Activated naive CD8-positive, alpha-beta T cell treated with anti-CD3 and anti-CD28 coated beads, Interleukin-2, amount 10 ng/mL, durations not matched to agents 7 days and 5 days (primary cell): Measurements from ENCODE around the gene RAP1GAP2. TPM values are rescaled to one million over a fixed set of nuclear protein-coding genes. Genes with fewer than 3 reads are reported as not detected.
A peak's percentile ranks its signal among the peaks of the same experiment; 100 is the strongest.
"Not testable (repeated sequence)": the region's sequence is repeated elsewhere in the genome, so short reads cannot be mapped to it uniquely, and the experiment has no call there.

Experiments used
- ATAC-seq: fragments of 150-1000 bp; cut with Tn5 transposase; one replicate; pipeline ENCODE4 v1.10.0; 2021; ENCODE audit warnings: low read depth, moderate library complexity
- POLR2A ChIA-PET: fragments of 350-600 bp; sonication (Branson Sonifier 250); formaldehyde crosslinking; loops from one replicate; lab custom pipeline; 2021; ENCODE audit warnings: antibody characterized with exemption; lab: Charles Lee
- DNase-seq: peaks from one replicate; pipeline ENCODE4 v3.0.0; 2021
- H3K27ac Mint-ChIP-seq: one replicate; pipeline ENCODE4 v1.8.0; 2022; ENCODE audit warnings: mild to moderate bottlenecking, mixed read lengths
- H3K27me3 Mint-ChIP-seq: one replicate; pipeline ENCODE4 v1.8.0; 2022; ENCODE audit warnings: mild to moderate bottlenecking, moderate library complexity, mixed read lengths
- H3K36me3 Mint-ChIP-seq: one replicate; pipeline ENCODE4 v1.8.0; 2021; ENCODE audit warnings: mild to moderate bottlenecking, mixed read lengths
- H3K4me1 Mint-ChIP-seq: one replicate; pipeline ENCODE4 v1.8.0; 2021; ENCODE audit warnings: mixed read lengths
- H3K4me3 Mint-ChIP-seq: one replicate; pipeline ENCODE4 v1.8.0; 2022; ENCODE audit warnings: mild to moderate bottlenecking, moderate library complexity, mixed read lengths
- H3K9me3 Mint-ChIP-seq: one replicate; pipeline ENCODE4 v1.8.0; 2021; ENCODE audit warnings: mixed read lengths
- total RNA-seq, 2 experiments: library from RNA; stranded (reverse); gene quantifications; one replicate each; pipeline ENCODE4 v1.2.3, GENCODE V29; 2021

RAP1GAP2 gene
- total RNA-seq, 2 experiments from 2014 or later = 4.0 to 4.8 TPM

- H3K4me1 Mint-ChIP-seq = no peaks in the 10 kb centered on the region
- no peaks in the 10 kb centered on the region for H3K36me3 Mint-ChIP-seq
- H3K4me3 Mint-ChIP-seq = no peak overlapping the region
- H3K27me3 Mint-ChIP-seq = no peaks in the 10 kb centered on the region
- ATAC-seq (no peak), DNase-seq (no peak)
- H3K9me3 Mint-ChIP-seq = no peaks in the 10 kb centered on the region
- H3K27ac Mint-ChIP-seq = no peak overlapping the region
- POLR2A ChIA-PET = no interaction called here
Observed at GRCh38 chr17:2995886-2996809, 199.9 kb downstream of the RAP1GAP2 start.

- POLR2A ChIA-PET = no interaction called here
- Mint-ChIP-seq H3K4me1 (no peaks in the 10 kb centered on the region), H3K4me3 (no peak overlapping the region), H3K36me3 (no peaks in the 10 kb centered on the region), H3K27ac (no peak overlapping the region), H3K27me3 (no peaks in the 10 kb centered on the region), H3K9me3 (no peaks in the 10 kb centered on the region)
- no peak for ATAC-seq
- DNase-seq = no peak
Observed at GRCh38 chr17:2996810-2997670, 200.8 kb downstream of the RAP1GAP2 start.

- POLR2A ChIA-PET, ATAC-seq, H3K4me3 Mint-ChIP-seq, H3K27me3 Mint-ChIP-seq, DNase-seq, H3K36me3 Mint-ChIP-seq, H3K4me1 Mint-ChIP-seq, H3K9me3 Mint-ChIP-seq, H3K27ac Mint-ChIP-seq: not testable (repeated sequence)
Observed at GRCh38 chr17:2998469-2998901, 202.2 kb downstream of the RAP1GAP2 start.

GRCh38 chr17:3002538-3003295 is 206.5 kb downstream of the RAP1GAP2 start:
- Mint-ChIP-seq H3K4me1 (no peaks in the 10 kb centered on the region), H3K9me3 (no peaks in the 10 kb centered on the region), H3K4me3 (no peak overlapping the region), H3K36me3 (no peaks in the 10 kb centered on the region), H3K27ac (no peak overlapping the region), H3K27me3 (no peaks in the 10 kb centered on the region)
- ATAC-seq (peak; percentile 33), DNase-seq (no peak)
- POLR2A ChIA-PET = no interaction called here

- no peaks in the 10 kb centered on the region for H3K27me3 Mint-ChIP-seq
- DNase-seq = no peak
- POLR2A ChIA-PET = interaction anchor here (0.6 kb wide), 1 partner anchor 187 kb away, joined by 3 read pairs; no protein-coding TSS in a partner anchor
- H3K9me3 Mint-ChIP-seq = no peaks in the 10 kb centered on the region
- no peaks in the 10 kb centered on the region for H3K4me1 Mint-ChIP-seq
- no peaks in the 10 kb centered on the region for H3K36me3 Mint-ChIP-seq
- no peak for ATAC-seq
- H3K27ac Mint-ChIP-seq = no peak overlapping the region
- H3K4me3 Mint-ChIP-seq = no peak overlapping the region
Observed at GRCh38 chr17:3003296-3004149, 207.3 kb downstream of the RAP1GAP2 start.

GRCh38 chr17:3004150-3004801 is 208.0 kb downstream of the RAP1GAP2 start:
- H3K4me3 Mint-ChIP-seq = no peak overlapping the region
- ATAC-seq (peak; percentile 47), DNase-seq (peak; percentile 40)
- no peaks in the 10 kb centered on the region for H3K36me3 Mint-ChIP-seq
- H3K9me3 Mint-ChIP-seq = no peaks in the 10 kb centered on the region
- H3K4me1 Mint-ChIP-seq = no peaks in the 10 kb centered on the region
- POLR2A ChIA-PET = no interaction called here
- H3K27me3 Mint-ChIP-seq = no peaks in the 10 kb centered on the region
- no peak overlapping the region for H3K27ac Mint-ChIP-seq

GRCh38 chr17:3004925-3005324 is 208.7 kb downstream of the RAP1GAP2 start:
- Mint-ChIP-seq H3K36me3 (no peaks in the 10 kb centered on the region), H3K4me3 (no peak overlapping the region), H3K27ac (no peak overlapping the region), H3K27me3 (no peaks in the 10 kb centered on the region), H3K9me3 (no peaks in the 10 kb centered on the region), H3K4me1 (no peaks in the 10 kb centered on the region)
- POLR2A ChIA-PET = no interaction called here
- no peak for DNase-seq
- no peak for ATAC-seq

- H3K27ac Mint-ChIP-seq = no peak overlapping the region
- DNase-seq = no peak
- no peaks in the 10 kb centered on the region for H3K9me3 Mint-ChIP-seq
- no peak overlapping the region for H3K4me3 Mint-ChIP-seq
- POLR2A ChIA-PET = no interaction called here
- H3K4me1 Mint-ChIP-seq = no peaks in the 10 kb centered on the region
- ATAC-seq = no peak
- H3K27me3 Mint-ChIP-seq = no peaks in the 10 kb centered on the region
- H3K36me3 Mint-ChIP-seq = no peaks in the 10 kb centered on the region
Observed at GRCh38 chr17:3005696-3006095, 209.5 kb downstream of the RAP1GAP2 start.

GRCh38 chr17:3006801-3007200 is 210.6 kb downstream of the RAP1GAP2 start:
- DNase-seq (no peak), ATAC-seq (no peak)
- Mint-ChIP-seq H3K27me3 (no peaks in the 10 kb centered on the region), H3K4me1 (no peaks in the 10 kb centered on the region), H3K36me3 (no peaks in the 10 kb centered on the region), H3K9me3 (no peaks in the 10 kb centered on the region), H3K4me3 (no peak overlapping the region), H3K27ac (no peak overlapping the region)
- POLR2A ChIA-PET = no interaction called here

GRCh38 chr17:3007651-3008121 is 211.4 kb downstream of the RAP1GAP2 start:
- Mint-ChIP-seq H3K9me3 (no peaks in the 10 kb centered on the region), H3K27me3 (no peaks in the 10 kb centered on the region), H3K27ac (no peak overlapping the region), H3K4me3 (no peak overlapping the region), H3K4me1 (no peaks in the 10 kb centered on the region), H3K36me3 (no peaks in the 10 kb centered on the region)
- ATAC-seq (no peak), DNase-seq (no peak)
- POLR2A ChIA-PET = no interaction called here

GRCh38 chr17:3008336-3009288 is 212.4 kb downstream of the RAP1GAP2 start:
- Mint-ChIP-seq H3K4me3 (no peak overlapping the region), H3K27ac (no peak overlapping the region), H3K9me3 (no peaks in the 10 kb centered on the region), H3K27me3 (no peaks in the 10 kb centered on the region), H3K4me1 (no peaks in the 10 kb centered on the region), H3K36me3 (no peaks in the 10 kb centered on the region)
- POLR2A ChIA-PET = no interaction called here
- ATAC-seq = no peak
- no peak for DNase-seq
